ENCODE results near the gene CCDC150.
"Not testable (repeated sequence)": the region's sequence is repeated elsewhere in the genome, so short reads cannot be mapped to it uniquely, and the experiment has no call there.

The CCDC150 gene

DNA sequence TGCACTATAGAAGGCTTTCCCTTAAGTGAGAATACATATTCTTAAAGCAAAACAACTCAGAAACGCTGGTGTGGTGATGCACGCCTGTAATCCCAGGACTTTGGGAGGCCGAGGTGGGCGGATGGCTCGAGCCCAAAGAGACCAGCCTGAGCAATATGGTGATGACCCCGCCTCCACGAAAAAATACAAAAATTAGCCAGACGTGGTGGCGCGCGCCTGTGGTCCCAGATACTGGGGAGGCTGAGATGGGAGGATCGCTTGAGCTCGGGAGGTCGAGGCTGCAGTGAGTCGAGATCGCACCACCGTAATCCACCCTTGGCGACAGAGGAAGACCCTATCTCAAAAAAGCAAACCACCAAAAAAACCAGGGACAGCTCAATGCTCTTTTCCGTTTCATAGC lies 750 bp upstream of the CCDC150 start:
- DNase-seq, result no peak

DNA sequence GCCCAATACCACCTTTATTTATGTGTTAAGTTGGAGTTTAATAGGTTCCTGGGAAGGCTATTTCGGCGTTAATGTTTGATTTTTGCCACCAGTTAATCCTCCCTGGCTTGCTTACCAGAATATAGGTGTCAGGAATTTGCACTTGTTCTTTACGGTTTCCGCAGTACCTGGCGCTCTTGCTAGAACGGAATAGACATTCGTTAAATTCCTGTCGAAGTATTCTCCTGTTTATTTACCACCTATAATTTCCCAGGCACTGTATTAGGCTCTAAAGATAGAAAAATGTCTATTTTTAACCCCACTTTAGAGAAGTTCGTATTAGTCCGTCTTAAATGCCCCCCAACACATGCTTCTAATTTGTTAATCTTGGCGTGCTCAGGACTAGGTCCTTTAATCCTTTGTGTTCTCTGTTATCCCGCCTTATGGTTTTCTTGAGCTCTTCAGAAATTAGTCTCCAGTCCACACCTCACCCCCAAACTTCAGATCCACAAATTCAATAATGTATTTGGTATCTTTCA lies 575 bp downstream of the CCDC150 start:
- no peak for DNase-seq

DNA sequence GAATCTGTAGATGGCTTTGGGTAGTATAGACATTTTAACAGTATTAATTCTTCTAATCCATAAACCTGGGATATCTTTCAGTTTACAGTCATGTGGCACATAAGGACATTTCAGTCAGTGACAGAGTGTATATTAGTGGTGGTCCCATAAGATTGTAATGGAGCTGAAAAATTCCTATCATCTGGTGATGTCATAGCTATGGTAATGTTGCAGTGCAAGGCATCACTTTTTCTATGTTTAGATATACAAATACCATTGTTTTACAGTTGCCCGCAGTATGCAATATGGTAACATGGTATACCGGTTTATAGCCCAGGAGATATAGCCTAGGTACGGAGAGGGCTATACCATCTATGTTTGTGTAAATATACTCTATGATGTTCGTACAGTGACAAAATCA lies 9.7 kb downstream of the CCDC150 start:
- no peak for DNase-seq

DNA sequence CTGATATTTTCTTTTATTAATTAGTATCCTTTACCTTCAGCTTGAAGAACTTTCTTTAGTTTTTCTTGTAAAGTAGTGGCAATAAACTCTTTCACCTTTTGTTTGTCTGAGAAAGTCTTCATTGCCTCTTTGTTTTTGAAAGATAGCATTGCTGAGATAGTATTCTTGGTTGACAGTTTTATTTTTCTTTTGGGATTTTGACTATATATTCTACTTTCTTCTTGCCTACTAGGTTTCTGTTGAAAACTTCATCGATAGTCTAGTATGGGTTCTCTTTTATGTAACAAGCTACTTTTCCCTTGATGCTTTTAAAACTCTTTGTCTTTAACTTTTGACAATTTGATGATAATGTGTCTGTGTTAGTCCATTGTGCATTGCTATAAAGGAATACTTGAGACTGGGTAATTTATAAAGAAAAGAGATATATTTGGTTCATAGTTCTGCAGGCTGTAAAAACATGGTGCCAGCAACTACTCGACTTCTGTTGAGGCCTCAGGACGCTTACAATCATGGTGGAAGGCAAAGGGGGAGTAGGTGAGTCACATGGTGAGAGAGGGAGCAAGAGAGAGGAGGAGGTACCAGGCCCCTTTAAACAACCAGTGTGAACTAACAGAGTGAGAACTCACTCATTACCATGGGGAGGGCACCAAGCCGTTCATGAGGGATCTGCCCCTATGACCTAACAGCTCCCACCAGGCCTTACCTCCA lies 12.0 kb downstream of the CCDC150 start:
- DNase-seq, result no peak

DNA sequence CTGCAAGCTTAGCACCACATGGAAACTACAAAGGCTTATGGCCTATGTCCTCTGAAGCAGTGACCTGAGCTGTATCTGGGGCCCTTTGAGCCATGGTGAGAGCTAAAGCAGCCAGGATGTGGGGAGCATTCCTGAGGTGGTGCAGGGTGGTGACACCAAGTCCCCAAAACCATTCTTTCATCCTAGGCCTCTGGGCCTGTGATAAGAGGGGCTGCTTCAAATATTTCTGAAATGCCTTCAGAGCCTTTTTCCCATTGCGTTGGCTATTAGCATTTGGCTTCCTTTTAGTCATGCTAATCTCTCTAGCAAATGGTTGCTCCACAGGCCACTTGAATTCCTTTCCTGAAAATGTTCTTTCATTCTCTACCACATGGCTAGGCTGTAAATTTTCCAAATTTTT lies 13.4 kb downstream of the CCDC150 start:
- DNase-seq, result no peak

DNA sequence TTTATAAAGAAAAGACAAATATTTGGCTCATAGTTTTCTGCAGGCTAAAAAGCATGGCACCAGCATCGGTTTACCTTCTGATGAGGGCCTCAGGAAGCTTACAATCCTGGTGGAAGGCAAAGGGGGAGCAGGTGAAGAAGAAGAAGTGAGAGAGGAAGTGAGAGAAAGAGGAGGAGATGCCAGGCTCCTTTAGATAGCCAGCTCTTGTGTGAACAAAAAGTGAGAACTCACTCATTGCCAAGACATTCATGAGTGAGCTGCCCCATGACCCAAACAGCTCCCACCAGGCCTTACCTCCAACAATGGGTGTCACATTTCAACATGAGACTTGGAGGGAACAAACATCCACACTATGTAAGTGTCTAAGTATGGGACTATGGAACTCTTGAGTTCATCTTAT lies 14.3 kb downstream of the CCDC150 start:
- DNase-seq, result no peak

DNA sequence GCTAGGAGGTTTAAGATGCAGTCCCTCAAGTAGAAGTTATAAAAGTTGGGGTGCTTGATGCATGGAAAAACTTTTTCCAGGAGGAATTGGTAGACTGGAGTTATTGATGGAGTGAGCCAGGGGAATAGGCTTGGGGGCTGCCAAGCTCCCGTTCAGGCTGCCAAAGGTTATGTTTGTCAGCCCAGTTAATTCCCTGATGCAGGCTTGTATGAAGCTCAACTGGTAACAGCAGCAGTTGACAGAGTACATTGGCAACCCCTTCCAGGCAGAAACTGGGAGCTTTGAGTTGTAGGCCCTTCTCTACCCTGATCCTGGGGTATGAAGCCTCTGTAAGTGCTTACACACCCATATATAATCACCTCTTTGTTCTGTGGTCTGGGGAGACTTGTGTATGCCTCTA lies 16.2 kb downstream of the CCDC150 start:
- DNase-seq, result no peak

DNA sequence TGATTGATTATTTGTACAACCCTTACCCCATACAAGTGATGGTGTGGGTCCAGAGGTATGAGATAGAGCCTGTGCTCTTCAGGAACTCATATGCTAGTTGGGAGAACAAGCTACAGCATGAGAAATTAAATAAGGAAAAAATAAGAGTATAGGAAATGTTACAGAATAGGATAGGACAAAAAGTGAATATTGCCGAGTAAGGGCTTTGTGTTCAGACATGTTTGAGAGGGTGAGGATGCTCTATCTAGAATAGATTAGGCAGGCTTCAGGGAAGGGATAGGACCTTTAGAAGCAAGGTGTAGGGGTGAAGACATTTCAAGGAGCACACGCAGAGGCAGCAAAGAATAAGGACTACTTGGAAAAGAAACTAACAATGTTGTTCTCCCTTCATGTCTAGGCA lies 17.8 kb downstream of the CCDC150 start:
- no peak for DNase-seq

DNA sequence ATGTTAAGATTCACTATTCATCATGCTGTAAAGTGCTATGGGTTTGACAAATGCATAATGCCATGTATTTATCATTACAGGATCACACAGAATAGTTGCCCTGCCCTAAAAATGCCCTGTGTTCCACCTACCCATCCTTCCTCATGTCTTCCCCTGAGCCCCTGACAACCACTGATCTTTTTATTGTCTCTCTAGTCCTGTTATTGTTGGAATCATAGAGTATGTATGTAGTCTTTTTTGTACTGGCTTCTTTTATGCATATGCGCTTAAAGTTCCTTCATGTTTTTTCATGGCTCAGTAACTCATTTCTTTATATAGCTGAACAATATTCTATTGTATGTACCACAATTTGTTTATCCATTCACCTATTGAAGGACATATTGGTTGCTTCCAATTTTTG lies 20.3 kb downstream of the CCDC150 start:
- DNase-seq, result no peak

DNA sequence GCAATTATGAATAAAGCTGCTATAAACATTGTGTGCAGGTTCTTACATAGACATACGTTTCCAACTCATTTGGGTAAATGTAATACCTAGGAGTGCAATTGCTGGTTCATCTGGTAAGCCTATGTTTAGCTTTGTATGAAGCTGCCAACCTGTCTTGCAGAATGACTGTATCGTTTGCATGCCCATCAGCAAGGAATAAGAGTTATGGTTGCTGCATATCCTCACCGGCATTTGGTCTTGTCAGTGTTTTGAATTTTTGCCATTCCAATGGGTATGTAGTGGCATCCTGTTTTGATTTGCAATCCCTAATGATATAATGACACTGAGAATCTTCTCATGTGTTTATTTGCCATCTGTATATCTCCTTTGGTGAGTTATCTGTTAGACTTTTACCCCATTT lies 20.7 kb downstream of the CCDC150 start:
- DNase-seq, result no peak

DNA sequence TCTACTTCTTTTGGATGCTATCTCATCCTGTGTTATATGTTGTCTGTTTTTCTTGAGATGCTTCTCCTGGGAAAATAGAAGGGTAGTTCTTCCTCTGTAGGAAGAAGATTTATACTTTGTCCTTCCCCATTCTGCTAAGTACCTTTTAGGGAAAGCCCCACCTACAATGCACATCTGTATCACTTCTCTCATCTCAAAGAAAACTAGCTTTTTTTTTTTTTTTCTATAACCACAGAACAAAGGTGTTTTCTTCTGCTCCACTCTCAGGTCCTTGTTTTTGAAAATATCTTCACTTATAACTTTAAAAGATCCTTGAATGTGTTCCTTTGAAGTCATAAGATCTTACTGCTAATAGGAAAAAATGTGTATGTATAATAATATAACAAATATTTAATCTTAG lies 30.8 kb downstream of the CCDC150 start:
- no peak for DNase-seq

DNA sequence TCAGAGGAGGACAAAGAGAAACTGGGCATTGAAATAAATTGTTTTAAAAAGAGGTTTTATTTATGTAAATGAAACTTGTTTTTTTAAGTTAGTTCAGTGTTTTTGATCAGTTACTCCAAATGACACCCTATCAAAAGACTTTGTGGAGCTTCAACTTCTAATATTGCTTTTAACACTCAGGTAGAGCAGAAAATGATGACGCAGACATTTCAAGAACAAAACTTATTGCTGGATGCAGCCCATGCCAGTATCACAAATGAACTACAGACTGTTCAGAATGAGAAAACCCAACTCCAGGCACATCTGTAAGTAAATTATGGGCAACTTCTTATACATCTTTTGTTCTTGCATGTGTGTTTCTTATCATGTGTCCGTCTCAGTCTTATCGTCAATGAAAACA lies 36.4 kb downstream of the CCDC150 start:
- DNase-seq, result no peak

DNA sequence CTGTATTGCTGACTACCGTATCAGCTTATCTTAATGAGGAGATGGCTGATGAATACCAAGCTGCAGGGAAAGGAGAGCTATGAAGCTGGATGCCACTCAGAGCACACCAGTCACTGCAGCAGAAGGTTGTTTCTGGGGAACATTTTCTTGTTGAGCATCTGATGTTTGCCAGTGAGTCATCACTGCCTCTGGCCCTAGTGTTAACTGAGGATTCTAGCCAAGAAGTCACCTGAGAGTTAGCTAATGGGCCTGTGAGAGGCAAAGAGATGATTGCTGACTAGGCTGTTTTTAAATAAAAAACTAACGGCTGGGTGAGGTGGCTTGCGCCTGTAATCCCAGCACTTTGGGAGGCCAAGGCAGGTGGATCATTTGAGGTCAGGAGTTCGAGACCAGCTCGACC lies 37.9 kb downstream of the CCDC150 start:
- DNase-seq, result no peak

DNA sequence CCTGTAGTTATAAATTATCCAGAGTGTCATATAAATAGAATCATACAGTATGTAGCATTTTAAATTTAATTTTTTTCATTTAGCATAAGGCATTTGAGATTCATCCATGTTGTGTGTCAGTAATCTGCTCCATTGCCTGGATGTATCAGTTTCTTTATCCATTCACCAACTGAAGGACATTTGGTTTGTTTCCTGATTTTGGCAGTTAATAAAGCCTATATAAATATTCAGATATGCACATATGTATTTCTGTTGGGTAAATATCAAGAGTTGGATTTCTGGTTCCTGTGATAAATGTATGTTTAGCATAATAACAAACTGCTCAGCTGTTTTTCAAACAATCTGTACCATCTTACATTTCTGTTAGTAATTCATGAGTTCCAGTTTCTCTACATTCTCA lies 39.9 kb downstream of the CCDC150 start:
- no peak for DNase-seq

DNA sequence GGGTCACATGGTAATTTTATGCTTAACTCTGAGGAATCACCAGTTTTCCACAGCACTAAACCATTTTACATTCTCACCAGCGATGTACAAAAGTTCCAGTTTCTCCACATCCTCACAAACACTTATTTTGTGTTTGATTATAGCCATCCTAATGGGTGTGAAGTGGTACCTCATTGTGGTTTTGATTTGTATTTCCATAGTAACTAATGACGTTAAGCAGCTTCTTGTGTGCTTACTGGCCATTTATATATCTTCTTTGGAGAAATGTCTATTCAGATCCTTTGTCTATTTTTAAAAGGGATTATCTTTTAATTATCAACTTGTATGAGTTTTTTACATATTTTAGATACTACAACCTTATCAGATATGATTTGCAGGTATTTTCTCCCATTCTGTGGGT lies 42.0 kb downstream of the CCDC150 start:
- no peak for DNase-seq

DNA sequence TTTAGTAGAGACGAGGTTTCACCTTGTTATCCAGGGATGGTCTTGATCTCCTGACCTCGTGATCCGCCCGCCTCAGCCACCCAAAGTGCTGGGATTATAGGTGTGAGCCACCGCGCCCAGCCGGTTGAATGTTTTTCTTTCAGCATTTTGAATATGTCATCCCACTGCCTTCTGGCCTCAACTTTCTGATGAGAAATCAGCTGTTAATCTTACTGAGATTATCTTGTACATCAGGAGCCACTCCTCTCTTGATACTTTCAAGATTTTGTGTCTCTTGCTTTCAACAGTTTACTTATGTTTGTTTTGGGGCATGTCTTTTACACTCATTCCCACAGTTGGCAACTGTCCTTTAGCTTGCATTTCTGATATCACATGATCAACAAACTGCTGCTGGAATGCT lies 46.3 kb downstream of the CCDC150 start:
- no peak for DNase-seq

DNA sequence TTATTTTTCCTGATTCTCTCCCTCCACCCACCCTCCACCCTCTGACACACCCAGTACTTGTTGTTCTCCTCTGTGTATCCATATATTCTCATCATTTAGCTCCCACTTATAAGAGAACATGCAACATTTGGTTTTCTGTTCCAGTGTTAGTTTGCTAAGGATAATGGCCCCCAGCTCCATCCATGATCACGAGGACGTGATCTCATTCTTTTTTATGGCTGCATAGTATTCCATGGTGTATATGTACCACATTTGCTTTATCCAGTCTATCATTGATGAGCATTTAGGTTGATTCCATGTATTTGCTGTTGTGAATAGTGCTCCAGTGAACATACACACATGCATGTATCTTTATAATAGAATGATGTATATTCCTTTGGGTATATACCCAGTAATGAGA lies 47.2 kb downstream of the CCDC150 start:
- not testable (repeated sequence) for DNase-seq

DNA sequence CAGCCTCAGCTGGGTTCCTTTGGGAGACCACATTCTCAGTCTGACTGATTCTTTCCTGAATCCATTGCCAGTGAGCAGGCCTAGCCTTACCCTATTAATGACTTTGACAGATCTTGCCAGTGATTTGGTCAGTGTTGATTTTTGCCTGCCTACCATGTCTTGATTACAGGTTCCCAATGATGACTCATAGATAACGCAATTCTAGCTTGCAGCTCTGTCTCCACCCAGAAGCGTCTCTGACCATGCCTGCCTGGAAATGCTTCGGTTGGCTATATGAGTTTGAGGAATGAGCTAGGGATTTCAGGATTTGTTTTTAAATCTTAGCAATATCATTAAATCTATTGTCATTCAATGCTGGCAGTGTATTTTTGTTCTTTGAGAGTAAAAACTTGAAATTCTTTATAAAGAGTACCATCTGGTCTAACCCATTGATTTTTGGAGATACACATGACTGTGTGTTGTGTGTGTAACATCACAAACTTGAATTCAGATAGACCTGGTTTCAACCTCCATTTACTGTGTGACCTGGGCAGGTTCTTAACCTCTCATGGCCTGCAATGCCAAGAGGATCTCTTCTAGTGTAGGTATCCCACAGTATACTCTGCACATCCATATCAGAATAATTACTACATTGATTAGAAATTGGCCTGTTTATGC lies 57.0 kb downstream of the CCDC150 start:
- no peak for DNase-seq

DNA sequence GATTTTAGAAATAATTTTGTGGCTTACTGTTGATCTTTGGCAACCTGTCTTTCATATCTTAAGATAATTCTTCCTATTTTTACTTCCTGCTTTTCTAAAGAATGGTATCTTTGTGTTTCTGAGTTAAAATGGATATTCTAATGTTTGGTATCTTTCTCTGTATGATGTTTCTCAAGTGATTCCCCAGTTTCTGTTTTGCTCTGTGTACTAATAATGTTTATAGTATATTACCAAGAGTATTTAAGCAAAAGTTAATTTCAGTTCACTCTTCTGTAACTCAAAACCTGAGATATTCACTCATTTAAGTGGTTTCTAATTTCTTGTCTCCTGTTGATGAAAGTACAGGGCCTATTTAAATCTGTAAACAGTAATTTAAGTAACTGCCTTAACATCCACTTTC lies 58.3 kb downstream of the CCDC150 start:
- DNase-seq, result no peak

DNA sequence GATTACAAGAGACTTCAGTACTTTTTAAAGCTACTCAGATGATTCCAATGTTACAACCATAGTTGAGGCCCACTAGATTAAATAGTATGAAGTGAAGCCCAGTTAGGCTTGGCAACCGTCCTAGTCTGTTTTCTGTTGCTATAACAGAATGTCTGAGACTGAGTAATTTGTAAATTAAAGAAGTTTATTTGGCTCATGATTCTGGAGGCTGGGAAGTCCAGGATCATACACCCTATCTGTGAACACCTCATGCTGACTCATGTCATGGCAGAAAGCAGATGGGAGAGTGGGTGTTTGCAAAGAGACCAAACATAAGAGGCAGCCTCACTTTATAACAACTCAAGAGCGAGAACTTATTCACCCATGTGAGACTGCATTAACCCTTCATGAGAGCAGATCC lies 63.1 kb downstream of the CCDC150 start:
- DNase-seq, result peak in 1 of 2 donors; percentile 5

DNA sequence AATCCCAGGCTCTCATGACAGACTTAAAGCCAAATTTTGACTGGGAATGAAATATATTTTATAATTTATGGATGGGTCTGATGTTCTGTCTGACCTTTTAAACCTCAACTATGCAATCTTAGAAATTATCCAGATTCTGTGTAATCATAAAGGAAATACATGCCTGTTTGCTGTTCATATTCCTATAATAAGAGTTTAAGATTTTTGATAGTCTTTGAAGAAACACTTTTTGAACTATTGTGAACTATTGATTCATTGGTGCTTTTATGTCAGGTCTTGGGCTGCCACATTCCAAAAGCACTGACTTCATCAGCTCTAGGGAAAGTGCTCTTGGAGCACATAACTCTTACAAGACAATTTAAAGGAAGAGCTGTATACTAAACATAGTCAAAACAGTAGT lies 64.2 kb downstream of the CCDC150 start:
- DNase-seq, result no peak

DNA sequence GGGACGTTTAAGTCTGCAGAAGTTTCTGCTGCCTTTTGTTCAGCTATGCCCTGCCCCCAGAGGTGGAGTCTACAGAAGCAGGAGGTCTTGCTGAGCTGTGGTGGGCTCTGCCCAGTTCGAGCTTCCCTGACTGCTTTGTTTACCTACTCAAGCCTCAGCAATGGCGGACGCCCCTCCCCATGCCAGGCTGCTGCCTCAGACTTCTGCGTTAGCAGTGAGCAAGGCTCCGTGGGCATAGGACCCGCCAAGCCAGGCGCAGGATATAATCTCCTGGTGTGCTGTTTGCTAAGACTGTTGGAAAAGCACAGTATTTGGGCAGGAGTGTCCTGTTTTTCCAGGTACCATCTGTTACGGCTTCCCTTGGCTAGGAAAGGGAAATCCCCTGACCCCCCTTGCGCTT lies 70.5 kb downstream of the CCDC150 start:
- DNase-seq, result not testable (repeated sequence)

DNA sequence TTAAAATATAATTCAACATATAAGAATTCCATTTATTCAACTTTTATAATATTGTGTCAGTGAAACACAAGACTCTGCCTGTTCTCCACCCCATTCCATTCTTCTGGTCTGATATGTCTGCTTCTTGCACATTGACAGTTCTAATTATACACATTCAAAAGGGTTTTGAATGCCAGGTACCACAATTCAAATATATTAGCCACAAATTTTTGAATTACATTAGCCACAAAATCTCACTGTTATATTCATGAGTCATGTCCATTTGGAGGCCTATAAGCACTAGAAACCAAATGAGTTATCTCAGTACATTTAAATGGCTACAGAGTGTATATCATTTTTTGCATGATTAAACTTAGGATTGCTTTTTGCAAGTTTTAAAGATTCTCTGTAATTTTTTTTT lies 72.1 kb downstream of the CCDC150 start:
- DNase-seq, result no peak

DNA sequence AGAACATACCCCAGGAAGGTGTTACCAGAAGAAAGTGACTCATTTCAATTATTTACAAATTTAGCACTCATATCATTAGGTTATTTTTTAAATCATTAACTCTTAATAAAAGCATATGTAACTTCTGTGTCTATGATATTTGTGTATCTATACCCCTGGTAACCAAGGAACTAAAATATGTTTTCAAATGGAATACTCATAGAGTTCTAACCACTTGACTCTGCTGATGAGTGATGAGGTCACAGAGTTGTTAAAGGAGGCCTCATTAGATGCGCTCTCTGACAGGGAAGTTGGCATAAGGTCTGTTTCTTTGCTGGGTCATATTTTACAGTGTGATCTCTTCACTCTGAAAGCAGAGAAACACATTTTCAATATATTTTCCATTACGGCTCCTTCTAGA lies 73.4 kb downstream of the CCDC150 start:
- DNase-seq, result no peak
